ENCODE data around the gene PRADC1.

- TF ChIP-seq CTCF (IDR thresholded peaks at IDR 0.05) (no peak), POLR2A (IDR thresholded peaks at IDR 0.05) (no peak)
Observed at GRCh38 chr2:73218298-73218697, 14.7 kb downstream of the PRADC1 start.

Data from breast epithelium (tissue), 3 donors.